DND-41 (cell line): ENCODE results near the gene AKAIN1.

Experiments
- ATAC-seq: fragments of 200-7000 bp; cut with Tn5 transposase; 3 replicates; pipeline ENCODE4 v1.9.1; 2021; ENCODE audit warnings: low read depth; ENCODE audit not compliant: insufficient read depth
- DNase-seq: peaks from one replicate; pipeline ENCODE4 v3.0.0-alpha.2; 2020
- H2AFZ ChIP-seq: 2 replicates; pipeline ENCODE4 v1.6.0; 2012; ENCODE audit warnings: low read depth, low read length
- H3K27ac ChIP-seq: 2 replicates; pipeline ENCODE4 v1.5.1; 2012; ENCODE audit warnings: low read length, inconsistent platforms
- H3K27me3 ChIP-seq: fragments of 200-600 bp; sonication (generic); 2 replicates; pipeline ENCODE4 v1.6.0; 2012; ENCODE audit warnings: low read length, mild to moderate bottlenecking, inconsistent platforms; ENCODE audit not compliant: insufficient read depth, poor library complexity
- H3K36me3 ChIP-seq: 2 replicates; pipeline ENCODE4 v1.5.1; 2012; ENCODE audit warnings: low read length, inconsistent platforms; ENCODE audit not compliant: insufficient read depth
- H3K4me1 ChIP-seq: 2 replicates; pipeline ENCODE4 v1.5.1; 2012; ENCODE audit warnings: mild to moderate bottlenecking, low read length; ENCODE audit not compliant: insufficient read depth
- H3K4me2 ChIP-seq: 2 replicates; pipeline ENCODE4 v1.6.0; 2012; ENCODE audit warnings: mild to moderate bottlenecking, moderate library complexity, low read length, inconsistent platforms; ENCODE audit not compliant: insufficient read depth
- H3K4me3 ChIP-seq, 2 experiments: fragments of 200-600 bp in 1 of 2; shearing (Covaris generic) in 1 of 2; 2 replicates each; pipeline ENCODE4 v1.5.1; 2012 to 2016; ENCODE audit warnings: inconsistent platforms in 2 of 2, low read length in 2 of 2, mild to moderate bottlenecking in 2 of 2, low read depth in 1 of 2, moderate library complexity in 1 of 2
- H3K79me2 ChIP-seq: 2 replicates; pipeline ENCODE4 v1.6.0; 2012; ENCODE audit warnings: low read length, inconsistent platforms; ENCODE audit not compliant: insufficient read depth
- H3K9ac ChIP-seq: 2 replicates; pipeline ENCODE4 v1.6.0; 2012; ENCODE audit warnings: low read depth, mild to moderate bottlenecking, inconsistent platforms, low read length, moderate library complexity
- H3K9me3 ChIP-seq: 2 replicates; pipeline ENCODE4 v1.5.1; 2012; ENCODE audit warnings: low read length, moderate library complexity, mild to moderate bottlenecking, inconsistent platforms; ENCODE audit not compliant: insufficient read depth, severe bottlenecking
- H4K20me1 ChIP-seq: 2 replicates; pipeline ENCODE4 v1.6.0; 2012; ENCODE audit warnings: low read length; ENCODE audit not compliant: insufficient read depth
- EZH2 ChIP-seq: IDR thresholded peaks from 3 replicates; pipeline ENCODE4 v1.6.1; 2012; ENCODE audit warnings: borderline replicate concordance, low read depth, mild to moderate bottlenecking, moderate library complexity, low read length, inconsistent platforms; ENCODE audit not compliant: severe bottlenecking
- TF ChIP-seq, protein P1 (sequence below): IDR thresholded peaks from 2 replicates; pipeline ENCODE4 v1.5.1; 2012; ENCODE audit warnings: borderline replicate concordance, low read length, moderate library complexity, mild to moderate bottlenecking; ENCODE audit not compliant: poor library complexity, severe bottlenecking; ENCODE audit errors: extremely low read depth

AKAIN1 gene

DNA sequence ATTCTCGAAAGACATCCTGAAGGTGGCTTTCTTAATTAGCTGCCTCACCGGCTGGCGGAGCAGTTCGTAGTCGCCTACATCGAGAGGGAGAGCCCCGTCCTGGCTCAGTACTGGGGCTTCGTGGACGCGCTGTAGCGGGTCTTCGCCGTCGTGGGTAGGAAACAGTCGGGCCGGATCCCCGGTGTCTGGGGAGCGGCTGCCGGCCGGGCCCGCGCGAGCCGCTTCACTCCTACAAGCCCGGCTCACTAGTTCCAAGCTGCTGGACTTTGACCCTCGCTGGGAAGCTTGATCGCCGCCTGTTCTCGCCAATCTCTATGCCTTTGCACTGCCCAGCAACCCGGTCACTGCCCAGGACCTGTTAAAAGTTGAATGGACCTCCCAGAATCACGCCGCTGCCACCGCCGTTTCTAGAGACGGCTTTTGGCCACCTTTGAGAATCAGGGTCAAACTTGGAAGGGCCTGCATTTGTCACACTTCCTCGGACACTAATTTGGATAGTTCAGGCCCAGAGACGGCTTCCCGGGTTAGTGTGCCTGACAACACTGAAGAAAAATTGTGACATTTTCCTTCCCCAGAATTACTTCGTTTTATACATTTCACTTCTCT lies 41.4 kb upstream of the AKAIN1 start:
- no peaks in the 10 kb centered on the region for H3K9me3 ChIP-seq
- H3K4me1 ChIP-seq: peaks cover 47% of the 10 kb centered on the region
- H3K36me3 ChIP-seq: peaks cover 12% of the 10 kb centered on the region
- peak overlapping the region; percentile 87 for H2AFZ ChIP-seq
- DNase-seq (peak; percentile 43), ATAC-seq (peak; percentile 53)
- H3K4me3 ChIP-seq: peak overlapping the region; percentile 73 to 76
- H3K4me2 ChIP-seq: peak overlapping the region; percentile 94
- H3K9ac ChIP-seq: peak overlapping the region; percentile 85
- peak overlapping the region; percentile 96 for H3K27ac ChIP-seq
- H3K79me2 ChIP-seq: peaks cover 33% of the 10 kb centered on the region
- no peak for TF ChIP-seq EZH2
- TF ChIP-seq, protein P1, sequence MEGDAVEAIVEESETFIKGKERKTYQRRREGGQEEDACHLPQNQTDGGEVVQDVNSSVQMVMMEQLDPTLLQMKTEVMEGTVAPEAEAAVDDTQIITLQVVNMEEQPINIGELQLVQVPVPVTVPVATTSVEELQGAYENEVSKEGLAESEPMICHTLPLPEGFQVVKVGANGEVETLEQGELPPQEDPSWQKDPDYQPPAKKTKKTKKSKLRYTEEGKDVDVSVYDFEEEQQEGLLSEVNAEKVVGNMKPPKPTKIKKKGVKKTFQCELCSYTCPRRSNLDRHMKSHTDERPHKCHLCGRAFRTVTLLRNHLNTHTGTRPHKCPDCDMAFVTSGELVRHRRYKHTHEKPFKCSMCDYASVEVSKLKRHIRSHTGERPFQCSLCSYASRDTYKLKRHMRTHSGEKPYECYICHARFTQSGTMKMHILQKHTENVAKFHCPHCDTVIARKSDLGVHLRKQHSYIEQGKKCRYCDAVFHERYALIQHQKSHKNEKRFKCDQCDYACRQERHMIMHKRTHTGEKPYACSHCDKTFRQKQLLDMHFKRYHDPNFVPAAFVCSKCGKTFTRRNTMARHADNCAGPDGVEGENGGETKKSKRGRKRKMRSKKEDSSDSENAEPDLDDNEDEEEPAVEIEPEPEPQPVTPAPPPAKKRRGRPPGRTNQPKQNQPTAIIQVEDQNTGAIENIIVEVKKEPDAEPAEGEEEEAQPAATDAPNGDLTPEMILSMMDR: no peak
- H4K20me1 ChIP-seq: no peaks in the 10 kb centered on the region
- H3K27me3 ChIP-seq: no peaks in the 10 kb centered on the region

DNA sequence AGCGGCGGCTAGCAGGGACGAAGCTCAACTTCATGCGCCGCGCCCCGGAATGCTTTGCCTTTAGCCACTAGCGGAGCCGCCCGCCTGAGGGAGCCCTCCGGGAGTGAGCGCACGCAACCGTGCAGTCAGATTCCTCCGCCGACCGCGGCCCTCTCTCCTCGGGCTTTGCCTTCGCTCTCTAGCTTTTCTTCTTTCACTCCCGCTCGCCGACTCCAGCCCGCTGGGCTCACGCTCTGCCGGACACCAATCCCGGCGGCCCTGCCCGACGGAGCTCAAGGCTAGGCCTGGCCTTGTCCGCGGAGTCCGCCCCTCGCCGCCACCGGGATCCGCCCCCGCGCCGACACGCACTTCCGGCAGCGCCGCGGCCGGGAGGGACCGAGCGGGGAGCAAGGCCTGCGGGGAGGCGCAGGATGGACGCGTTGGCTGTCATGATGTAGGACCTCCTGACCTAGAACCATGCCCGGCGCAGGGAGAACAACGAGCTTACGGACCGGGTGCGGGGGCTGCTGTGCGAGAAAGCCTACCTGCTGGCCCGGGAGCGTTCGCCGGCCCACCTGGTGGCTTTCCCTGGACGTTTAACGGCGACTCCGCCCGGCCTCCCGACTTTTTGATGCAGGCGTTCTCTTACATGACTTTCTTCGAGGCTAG lies 40.8 kb upstream of the AKAIN1 start:
- no peaks in the 10 kb centered on the region for H3K27me3 ChIP-seq
- no peaks in the 10 kb centered on the region for H4K20me1 ChIP-seq
- peak overlapping the region; percentile 73 to 76 for H3K4me3 ChIP-seq
- peaks cover 47% of the 10 kb centered on the region for H3K4me1 ChIP-seq
- H2AFZ ChIP-seq: peak overlapping the region; percentile 87
- H3K4me2 ChIP-seq: peak overlapping the region; percentile 94
- DNase-seq (peak; percentile 83), ATAC-seq (peak; percentile 90)
- no peaks in the 10 kb centered on the region for H3K9me3 ChIP-seq
- H3K27ac ChIP-seq: peak overlapping the region; percentile 96
- H3K79me2 ChIP-seq: peaks cover 33% of the 10 kb centered on the region
- H3K9ac ChIP-seq: peak overlapping the region; percentile 85
- TF ChIP-seq, protein P1: peak; percentile 50
- no peak for TF ChIP-seq EZH2
- H3K36me3 ChIP-seq: peaks cover 12% of the 10 kb centered on the region

DNA sequence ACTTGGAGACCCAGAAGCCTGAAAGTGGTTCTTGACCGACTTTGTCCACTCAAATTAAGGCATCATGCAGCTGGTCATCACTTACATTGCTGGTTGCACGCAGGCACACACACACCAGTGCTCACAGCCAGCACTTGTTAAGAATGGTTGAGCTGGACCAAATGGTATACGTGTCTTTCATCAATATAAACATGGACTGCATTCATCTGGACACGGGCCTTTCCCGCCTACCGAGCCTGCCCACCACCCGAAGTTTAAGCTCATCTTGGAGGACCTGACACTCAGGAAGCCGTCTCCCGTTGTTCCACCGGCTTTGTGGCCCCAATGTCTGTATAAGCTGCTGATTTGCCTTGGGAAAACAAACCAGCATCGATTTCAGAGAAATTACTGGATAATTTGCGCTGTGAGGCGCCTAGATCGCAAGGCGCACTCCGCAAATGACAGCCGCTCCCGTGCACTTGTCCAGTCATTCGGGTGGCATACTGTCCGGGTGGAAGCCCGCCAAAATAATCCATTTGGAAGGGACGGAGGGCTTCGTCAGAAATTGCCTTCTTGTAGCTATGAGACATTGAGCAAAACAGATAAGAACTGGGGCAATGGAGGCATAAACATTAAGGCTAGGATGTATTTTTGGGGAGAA lies 40.1 kb upstream of the AKAIN1 start:
- DNase-seq: no peak
- Histone ChIP-seq H2AFZ (peak overlapping the region; percentile 87), H3K4me1 (peaks cover 47% of the 10 kb centered on the region), H4K20me1 (no peaks in the 10 kb centered on the region), H3K27me3 (no peaks in the 10 kb centered on the region), H3K79me2 (peaks cover 33% of the 10 kb centered on the region), H3K36me3 (peaks cover 10% of the 10 kb centered on the region), H3K4me3 (peak overlapping the region; percentile 73 to 76), H3K27ac (peak overlapping the region; percentile 96), H3K4me2 (peak overlapping the region; percentile 94), H3K9ac (peak overlapping the region; percentile 85), H3K9me3 (no peaks in the 10 kb centered on the region)
- no peak for TF ChIP-seq EZH2
- TF ChIP-seq, protein P1: no peak
- peak; percentile 27 for ATAC-seq
